ENCODE measurements around the gene DEK. TPM values are rescaled to one million over a fixed set of nuclear protein-coding genes. Genes with fewer than 3 reads are reported as not detected.

DEK gene
- total RNA-seq, 1 experiment from 2014 or later: 204 TPM

DNA sequence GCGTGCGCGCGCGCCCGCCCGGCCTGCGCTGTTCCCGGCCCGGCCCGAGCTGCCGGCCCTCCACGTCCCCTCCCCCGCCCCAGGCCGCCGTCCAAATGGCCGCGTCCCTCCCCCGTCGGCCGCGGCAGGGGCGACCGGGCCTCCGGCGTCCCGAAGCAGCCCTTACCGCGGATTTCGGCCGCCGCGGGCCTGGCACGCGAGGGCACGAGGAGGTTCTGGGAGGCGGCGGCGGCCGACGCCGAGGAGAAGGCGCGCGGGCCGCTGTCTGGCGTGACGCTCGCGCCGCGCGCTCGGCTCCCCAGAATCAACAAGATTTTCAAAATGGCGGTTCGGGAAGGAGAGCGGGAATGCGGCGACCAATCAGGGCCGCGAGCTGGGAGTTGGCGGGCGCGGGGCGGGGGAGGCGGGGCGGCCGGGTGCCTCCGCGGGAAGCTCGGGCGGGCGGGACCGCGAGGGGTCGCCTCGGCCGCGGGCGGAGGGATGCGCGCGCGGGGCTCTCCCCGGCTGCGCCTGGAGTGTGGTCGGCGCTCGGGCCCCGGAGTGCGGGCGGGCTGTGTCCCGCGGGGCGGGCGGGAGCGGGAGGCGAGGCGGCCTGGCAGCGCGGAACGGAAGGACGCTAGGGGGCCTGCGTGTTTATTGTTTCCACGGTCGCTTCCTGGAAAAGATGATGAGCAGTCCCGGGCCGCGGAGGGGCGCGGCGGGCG, at the start of gene DEK (continued):
- TF ChIP-seq, protein P1, sequence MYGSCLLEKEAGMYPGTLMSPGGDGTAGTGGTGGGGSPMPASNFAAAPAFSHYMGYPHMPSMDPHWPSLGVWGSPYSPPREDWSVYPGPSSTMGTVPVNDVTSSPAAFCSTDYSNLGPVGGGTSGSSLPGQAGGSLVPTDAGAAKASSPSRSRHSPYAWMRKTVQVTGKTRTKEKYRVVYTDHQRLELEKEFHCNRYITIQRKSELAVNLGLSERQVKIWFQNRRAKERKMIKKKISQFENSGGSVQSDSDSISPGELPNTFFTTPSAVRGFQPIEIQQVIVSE (CRISPR knock-in tag; IDR thresholded peaks at IDR 0.05; ENCODE audit: borderline replicate concordance): no peak
- TF ChIP-seq SOX15 (CRISPR knock-in tag; IDR thresholded peaks at IDR 0.05): no peak
- TF ChIP-seq PRRX2 (CRISPR knock-in tag; IDR thresholded peaks at IDR 0.05): no peak
- no peak for TF ChIP-seq ZBTB21 (CRISPR knock-in tag; IDR thresholded peaks at IDR 0.05; ENCODE audit: borderline replicate concordance)
- no peak for TF ChIP-seq ZNF121 (CRISPR knock-in tag; IDR thresholded peaks at IDR 0.05)
- TF ChIP-seq ESRRA (CRISPR knock-in tag; IDR thresholded peaks at IDR 0.05; ENCODE audit: borderline replicate concordance): no peak
- TF ChIP-seq, protein P2, sequence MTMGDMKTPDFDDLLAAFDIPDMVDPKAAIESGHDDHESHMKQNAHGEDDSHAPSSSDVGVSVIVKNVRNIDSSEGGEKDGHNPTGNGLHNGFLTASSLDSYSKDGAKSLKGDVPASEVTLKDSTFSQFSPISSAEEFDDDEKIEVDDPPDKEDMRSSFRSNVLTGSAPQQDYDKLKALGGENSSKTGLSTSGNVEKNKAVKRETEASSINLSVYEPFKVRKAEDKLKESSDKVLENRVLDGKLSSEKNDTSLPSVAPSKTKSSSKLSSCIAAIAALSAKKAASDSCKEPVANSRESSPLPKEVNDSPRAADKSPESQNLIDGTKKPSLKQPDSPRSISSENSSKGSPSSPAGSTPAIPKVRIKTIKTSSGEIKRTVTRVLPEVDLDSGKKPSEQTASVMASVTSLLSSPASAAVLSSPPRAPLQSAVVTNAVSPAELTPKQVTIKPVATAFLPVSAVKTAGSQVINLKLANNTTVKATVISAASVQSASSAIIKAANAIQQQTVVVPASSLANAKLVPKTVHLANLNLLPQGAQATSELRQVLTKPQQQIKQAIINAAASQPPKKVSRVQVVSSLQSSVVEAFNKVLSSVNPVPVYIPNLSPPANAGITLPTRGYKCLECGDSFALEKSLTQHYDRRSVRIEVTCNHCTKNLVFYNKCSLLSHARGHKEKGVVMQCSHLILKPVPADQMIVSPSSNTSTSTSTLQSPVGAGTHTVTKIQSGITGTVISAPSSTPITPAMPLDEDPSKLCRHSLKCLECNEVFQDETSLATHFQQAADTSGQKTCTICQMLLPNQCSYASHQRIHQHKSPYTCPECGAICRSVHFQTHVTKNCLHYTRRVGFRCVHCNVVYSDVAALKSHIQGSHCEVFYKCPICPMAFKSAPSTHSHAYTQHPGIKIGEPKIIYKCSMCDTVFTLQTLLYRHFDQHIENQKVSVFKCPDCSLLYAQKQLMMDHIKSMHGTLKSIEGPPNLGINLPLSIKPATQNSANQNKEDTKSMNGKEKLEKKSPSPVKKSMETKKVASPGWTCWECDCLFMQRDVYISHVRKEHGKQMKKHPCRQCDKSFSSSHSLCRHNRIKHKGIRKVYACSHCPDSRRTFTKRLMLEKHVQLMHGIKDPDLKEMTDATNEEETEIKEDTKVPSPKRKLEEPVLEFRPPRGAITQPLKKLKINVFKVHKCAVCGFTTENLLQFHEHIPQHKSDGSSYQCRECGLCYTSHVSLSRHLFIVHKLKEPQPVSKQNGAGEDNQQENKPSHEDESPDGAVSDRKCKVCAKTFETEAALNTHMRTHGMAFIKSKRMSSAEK (CRISPR knock-in tag; IDR thresholded peaks at IDR 0.05; ENCODE audit: borderline replicate concordance): no peak
- TF ChIP-seq, protein P3, sequence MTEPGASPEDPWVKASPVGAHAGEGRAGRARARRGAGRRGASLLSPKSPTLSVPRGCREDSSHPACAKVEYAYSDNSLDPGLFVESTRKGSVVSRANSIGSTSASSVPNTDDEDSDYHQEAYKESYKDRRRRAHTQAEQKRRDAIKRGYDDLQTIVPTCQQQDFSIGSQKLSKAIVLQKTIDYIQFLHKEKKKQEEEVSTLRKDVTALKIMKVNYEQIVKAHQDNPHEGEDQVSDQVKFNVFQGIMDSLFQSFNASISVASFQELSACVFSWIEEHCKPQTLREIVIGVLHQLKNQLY (CRISPR knock-in tag; IDR thresholded peaks at IDR 0.05): no peak
- TF ChIP-seq, protein P4, sequence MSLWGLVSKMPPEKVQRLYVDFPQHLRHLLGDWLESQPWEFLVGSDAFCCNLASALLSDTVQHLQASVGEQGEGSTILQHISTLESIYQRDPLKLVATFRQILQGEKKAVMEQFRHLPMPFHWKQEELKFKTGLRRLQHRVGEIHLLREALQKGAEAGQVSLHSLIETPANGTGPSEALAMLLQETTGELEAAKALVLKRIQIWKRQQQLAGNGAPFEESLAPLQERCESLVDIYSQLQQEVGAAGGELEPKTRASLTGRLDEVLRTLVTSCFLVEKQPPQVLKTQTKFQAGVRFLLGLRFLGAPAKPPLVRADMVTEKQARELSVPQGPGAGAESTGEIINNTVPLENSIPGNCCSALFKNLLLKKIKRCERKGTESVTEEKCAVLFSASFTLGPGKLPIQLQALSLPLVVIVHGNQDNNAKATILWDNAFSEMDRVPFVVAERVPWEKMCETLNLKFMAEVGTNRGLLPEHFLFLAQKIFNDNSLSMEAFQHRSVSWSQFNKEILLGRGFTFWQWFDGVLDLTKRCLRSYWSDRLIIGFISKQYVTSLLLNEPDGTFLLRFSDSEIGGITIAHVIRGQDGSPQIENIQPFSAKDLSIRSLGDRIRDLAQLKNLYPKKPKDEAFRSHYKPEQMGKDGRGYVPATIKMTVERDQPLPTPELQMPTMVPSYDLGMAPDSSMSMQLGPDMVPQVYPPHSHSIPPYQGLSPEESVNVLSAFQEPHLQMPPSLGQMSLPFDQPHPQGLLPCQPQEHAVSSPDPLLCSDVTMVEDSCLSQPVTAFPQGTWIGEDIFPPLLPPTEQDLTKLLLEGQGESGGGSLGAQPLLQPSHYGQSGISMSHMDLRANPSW (CRISPR knock-in tag; conservative IDR thresholded peaks at IDR 0.05; ENCODE audit: low read depth): no peak
- no peak for TF ChIP-seq CREM (CRISPR knock-in tag; IDR thresholded peaks at IDR 0.05)
- TF ChIP-seq, protein P5, sequence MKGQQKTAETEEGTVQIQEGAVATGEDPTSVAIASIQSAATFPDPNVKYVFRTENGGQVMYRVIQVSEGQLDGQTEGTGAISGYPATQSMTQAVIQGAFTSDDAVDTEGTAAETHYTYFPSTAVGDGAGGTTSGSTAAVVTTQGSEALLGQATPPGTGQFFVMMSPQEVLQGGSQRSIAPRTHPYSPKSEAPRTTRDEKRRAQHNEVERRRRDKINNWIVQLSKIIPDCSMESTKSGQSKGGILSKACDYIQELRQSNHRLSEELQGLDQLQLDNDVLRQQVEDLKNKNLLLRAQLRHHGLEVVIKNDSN (CRISPR knock-in tag; IDR thresholded peaks at IDR 0.05): no peak
- no peak for TF ChIP-seq ZNF416 (CRISPR knock-in tag; IDR thresholded peaks at IDR 0.05)
- TF ChIP-seq, protein P6, sequence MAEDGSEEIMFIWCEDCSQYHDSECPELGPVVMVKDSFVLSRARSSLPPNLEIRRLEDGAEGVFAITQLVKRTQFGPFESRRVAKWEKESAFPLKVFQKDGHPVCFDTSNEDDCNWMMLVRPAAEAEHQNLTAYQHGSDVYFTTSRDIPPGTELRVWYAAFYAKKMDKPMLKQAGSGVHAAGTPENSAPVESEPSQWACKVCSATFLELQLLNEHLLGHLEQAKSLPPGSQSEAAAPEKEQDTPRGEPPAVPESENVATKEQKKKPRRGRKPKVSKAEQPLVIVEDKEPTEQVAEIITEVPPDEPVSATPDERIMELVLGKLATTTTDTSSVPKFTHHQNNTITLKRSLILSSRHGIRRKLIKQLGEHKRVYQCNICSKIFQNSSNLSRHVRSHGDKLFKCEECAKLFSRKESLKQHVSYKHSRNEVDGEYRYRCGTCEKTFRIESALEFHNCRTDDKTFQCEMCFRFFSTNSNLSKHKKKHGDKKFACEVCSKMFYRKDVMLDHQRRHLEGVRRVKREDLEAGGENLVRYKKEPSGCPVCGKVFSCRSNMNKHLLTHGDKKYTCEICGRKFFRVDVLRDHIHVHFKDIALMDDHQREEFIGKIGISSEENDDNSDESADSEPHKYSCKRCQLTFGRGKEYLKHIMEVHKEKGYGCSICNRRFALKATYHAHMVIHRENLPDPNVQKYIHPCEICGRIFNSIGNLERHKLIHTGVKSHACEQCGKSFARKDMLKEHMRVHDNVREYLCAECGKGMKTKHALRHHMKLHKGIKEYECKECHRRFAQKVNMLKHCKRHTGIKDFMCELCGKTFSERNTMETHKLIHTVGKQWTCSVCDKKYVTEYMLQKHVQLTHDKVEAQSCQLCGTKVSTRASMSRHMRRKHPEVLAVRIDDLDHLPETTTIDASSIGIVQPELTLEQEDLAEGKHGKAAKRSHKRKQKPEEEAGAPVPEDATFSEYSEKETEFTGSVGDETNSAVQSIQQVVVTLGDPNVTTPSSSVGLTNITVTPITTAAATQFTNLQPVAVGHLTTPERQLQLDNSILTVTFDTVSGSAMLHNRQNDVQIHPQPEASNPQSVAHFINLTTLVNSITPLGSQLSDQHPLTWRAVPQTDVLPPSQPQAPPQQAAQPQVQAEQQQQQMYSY (CRISPR knock-in tag; IDR thresholded peaks at IDR 0.05): no peak
- TF ChIP-seq ZNF232 (CRISPR knock-in tag; IDR thresholded peaks at IDR 0.05): no peak; the same call in 1 of the 2 replicates
- TF ChIP-seq, protein P7, sequence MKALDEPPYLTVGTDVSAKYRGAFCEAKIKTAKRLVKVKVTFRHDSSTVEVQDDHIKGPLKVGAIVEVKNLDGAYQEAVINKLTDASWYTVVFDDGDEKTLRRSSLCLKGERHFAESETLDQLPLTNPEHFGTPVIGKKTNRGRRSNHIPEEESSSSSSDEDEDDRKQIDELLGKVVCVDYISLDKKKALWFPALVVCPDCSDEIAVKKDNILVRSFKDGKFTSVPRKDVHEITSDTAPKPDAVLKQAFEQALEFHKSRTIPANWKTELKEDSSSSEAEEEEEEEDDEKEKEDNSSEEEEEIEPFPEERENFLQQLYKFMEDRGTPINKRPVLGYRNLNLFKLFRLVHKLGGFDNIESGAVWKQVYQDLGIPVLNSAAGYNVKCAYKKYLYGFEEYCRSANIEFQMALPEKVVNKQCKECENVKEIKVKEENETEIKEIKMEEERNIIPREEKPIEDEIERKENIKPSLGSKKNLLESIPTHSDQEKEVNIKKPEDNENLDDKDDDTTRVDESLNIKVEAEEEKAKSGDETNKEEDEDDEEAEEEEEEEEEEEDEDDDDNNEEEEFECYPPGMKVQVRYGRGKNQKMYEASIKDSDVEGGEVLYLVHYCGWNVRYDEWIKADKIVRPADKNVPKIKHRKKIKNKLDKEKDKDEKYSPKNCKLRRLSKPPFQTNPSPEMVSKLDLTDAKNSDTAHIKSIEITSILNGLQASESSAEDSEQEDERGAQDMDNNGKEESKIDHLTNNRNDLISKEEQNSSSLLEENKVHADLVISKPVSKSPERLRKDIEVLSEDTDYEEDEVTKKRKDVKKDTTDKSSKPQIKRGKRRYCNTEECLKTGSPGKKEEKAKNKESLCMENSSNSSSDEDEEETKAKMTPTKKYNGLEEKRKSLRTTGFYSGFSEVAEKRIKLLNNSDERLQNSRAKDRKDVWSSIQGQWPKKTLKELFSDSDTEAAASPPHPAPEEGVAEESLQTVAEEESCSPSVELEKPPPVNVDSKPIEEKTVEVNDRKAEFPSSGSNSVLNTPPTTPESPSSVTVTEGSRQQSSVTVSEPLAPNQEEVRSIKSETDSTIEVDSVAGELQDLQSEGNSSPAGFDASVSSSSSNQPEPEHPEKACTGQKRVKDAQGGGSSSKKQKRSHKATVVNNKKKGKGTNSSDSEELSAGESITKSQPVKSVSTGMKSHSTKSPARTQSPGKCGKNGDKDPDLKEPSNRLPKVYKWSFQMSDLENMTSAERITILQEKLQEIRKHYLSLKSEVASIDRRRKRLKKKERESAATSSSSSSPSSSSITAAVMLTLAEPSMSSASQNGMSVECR (CRISPR knock-in tag; IDR thresholded peaks at IDR 0.05; ENCODE audit: borderline replicate concordance): no peak
